Cardiac muscle cell (in vitro differentiated cells and primary cell): Measurements from ENCODE around the gene CFAP91. TPM values are rescaled to one million over a fixed set of nuclear protein-coding genes. Genes with fewer than 3 reads are reported as not detected.

Experiments used
- DNase-seq, 2 donors: peaks; one replicate each; pipeline versions ENCODE4 v3.0.0 to v3.0.0-alpha.2; 2010 to 2017; ENCODE audit warnings: low read depth in 1 of 2, low spot score in 1 of 2
- H3K27ac ChIP-seq: fragments of 200-600 bp; sonication (generic); 2 replicates; pipeline ENCODE4 v1.5.1; 2016
- H3K27me3 ChIP-seq: fragments of 200-600 bp; sonication (generic); 2 replicates; pipeline ENCODE4 v1.6.0; 2016; ENCODE audit warnings: control low read depth
- H3K36me3 ChIP-seq: fragments of 200-600 bp; sonication (generic); 2 replicates; pipeline ENCODE4 v1.5.1; 2016; ENCODE audit warnings: control low read depth
- H3K4me1 ChIP-seq: fragments of 200-600 bp; sonication (generic); 2 replicates; pipeline ENCODE4 v1.8.1; 2017; ENCODE audit warnings: low read depth, mild to moderate bottlenecking, mixed run types
- H3K4me3 ChIP-seq: fragments of 200-600 bp; sonication (generic); 2 replicates; pipeline ENCODE4 v1.5.1; 2016; ENCODE audit warnings: mild to moderate bottlenecking
- H3K9me3 ChIP-seq: fragments of 200-600 bp; sonication (generic); 2 replicates; pipeline ENCODE4 v1.5.1; 2017; ENCODE audit warnings: low read depth, mild to moderate bottlenecking, control low read depth
- CTCF ChIP-seq: IDR thresholded peaks from 2 replicates; pipeline ENCODE4 v1.5.1; 2012; ENCODE audit warnings: low read depth, mild to moderate bottlenecking, low read length
- polyA plus RNA-seq: library from polyadenylated mRNA; unstranded; fragments of >200 nt; fragmentation: Nextera tagmentation; extraction: Ambion mirVana; gene quantifications from 2 replicates; pipeline ENCODE4 v1.2.1, GENCODE V29; 2016
- total RNA-seq: library from RNA; depleted of rRNA; stranded (reverse); fragments of >200 nt; gene quantifications from 2 replicates; pipeline ENCODE4 v1.2.3, GENCODE V29; 2016

Gene CFAP91
- total and polyA plus RNA-seq, 2 experiments from 2014 or later: 0.92 to 1.4 TPM

DNA sequence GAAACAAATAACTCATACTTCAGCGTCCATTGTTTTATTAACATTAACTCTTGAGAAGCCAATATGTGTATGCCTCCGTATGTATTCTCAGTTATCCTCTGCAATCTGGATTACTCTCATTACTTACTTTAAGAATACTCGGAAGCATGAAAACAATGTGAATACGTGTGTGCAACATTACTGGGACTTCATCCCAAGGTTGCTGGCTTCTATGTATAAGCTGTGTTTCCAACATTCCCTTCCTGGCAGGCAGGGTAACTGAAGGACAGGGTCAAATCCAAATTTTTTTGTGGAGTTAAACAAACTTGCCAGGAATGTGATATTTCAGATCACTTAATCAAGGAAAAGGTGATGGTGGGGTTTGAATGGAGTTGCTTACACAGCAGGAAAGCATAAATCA, 44.5 kb downstream of the CFAP91 start:
- no peak for TF ChIP-seq CTCF
- Histone ChIP-seq H3K27me3 (no peaks in the 10 kb centered on the region), H3K27ac (no peak overlapping the region), H3K36me3 (no peaks in the 10 kb centered on the region), H3K4me3 (no peak overlapping the region), H3K4me1 (no peaks in the 10 kb centered on the region), H3K9me3 (no peaks in the 10 kb centered on the region)
- DNase-seq: no peak

DNA sequence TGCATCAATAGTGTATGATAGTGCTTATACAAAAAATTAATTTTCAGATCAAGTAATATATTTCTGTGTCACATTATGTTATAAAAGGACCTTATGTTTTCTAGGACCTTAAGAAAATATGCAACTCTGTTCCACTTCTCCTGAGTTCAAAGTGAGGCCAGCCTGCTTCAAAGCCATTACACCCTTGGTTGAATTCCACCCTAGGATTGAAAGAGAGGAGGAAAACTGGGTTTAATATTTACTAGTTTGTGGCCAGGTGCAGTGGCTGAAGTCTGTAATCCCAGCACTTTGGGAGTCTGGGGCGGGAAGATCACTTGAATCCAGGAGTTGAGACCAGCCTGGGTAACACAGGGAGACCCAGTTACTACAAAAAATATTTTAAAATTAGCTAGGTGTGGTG, 46.2 kb downstream of the CFAP91 start:
- Histone ChIP-seq H3K4me3 (no peak overlapping the region), H3K9me3 (no peaks in the 10 kb centered on the region), H3K4me1 (no peaks in the 10 kb centered on the region), H3K36me3 (no peaks in the 10 kb centered on the region), H3K27me3 (no peaks in the 10 kb centered on the region), H3K27ac (no peak overlapping the region)
- DNase-seq: no peak
- TF ChIP-seq CTCF: no peak

DNA sequence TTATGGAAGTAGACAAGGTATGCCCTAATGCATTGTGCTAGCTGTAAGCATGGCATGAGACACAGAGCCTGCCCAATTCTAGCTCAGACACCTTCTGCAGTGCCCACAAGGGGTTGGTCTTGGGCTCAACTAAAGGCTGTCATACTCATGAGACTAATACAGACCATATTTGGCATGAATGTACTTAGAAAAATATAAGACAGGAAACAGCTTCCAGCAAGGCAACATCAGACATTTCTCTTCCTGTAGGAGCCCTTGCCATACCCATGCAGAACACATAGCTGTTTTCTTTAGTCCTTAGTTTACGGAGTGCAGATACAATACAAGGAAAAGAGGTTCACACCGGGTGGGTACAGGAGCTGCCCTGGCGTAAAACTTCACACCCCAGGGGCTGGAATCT, 48.6 kb downstream of the CFAP91 start:
- Histone ChIP-seq H3K36me3 (no peaks in the 10 kb centered on the region), H3K9me3 (no peaks in the 10 kb centered on the region), H3K4me3 (no peak overlapping the region), H3K27me3 (no peaks in the 10 kb centered on the region), H3K4me1 (no peaks in the 10 kb centered on the region), H3K27ac (no peak overlapping the region)
- no peak for TF ChIP-seq CTCF
- no peak for DNase-seq

Other genes with a start within 250 kb of the CFAP91 start
- 42.9 and 48.8 TPM in 2 replicates for gene TMEM39A, start 239.4 kb upstream of the CFAP91 start, total RNA-seq
- gene TMEM39A, start 239.4 kb upstream of the CFAP91 start, polyA plus RNA-seq: 21.5 and 25.9 TPM in 2 replicates
- gene POGLUT1, start 234.1 kb upstream of the CFAP91 start, total RNA-seq: 11.0 and 12.5 TPM in 2 replicates
- 19.2 and 22.1 TPM in 2 replicates for gene POGLUT1, start 234.1 kb upstream of the CFAP91 start, polyA plus RNA-seq
- 106 and 110 TPM in 2 replicates for gene TIMMDC1, start 204.5 kb upstream of the CFAP91 start, total RNA-seq
- gene TIMMDC1, start 204.5 kb upstream of the CFAP91 start, polyA plus RNA-seq: 256 and 308 TPM in 2 replicates
- 0.28 and 0.39 TPM in 2 replicates for gene CD80, start 143.4 kb upstream of the CFAP91 start, total RNA-seq
- gene CD80, start 143.4 kb upstream of the CFAP91 start, polyA plus RNA-seq: not detected in 2 replicates
- 2.7 and 3.6 TPM in 2 replicates for gene ADPRH, start 123.5 kb upstream of the CFAP91 start, total RNA-seq
- gene ADPRH, start 123.5 kb upstream of the CFAP91 start, polyA plus RNA-seq: 4.8 and 5.6 TPM in 2 replicates
- gene PLA1A, start 105.1 kb upstream of the CFAP91 start, total RNA-seq: 0.07 TPM in 1 of 2 replicates, not detected in the other
- gene PLA1A, start 105.1 kb upstream of the CFAP91 start, polyA plus RNA-seq: 0.07 and 0.14 TPM in 2 replicates
- 180 and 214 TPM in 2 replicates for gene POPDC2, start 42.4 kb upstream of the CFAP91 start, total RNA-seq
- gene POPDC2, start 42.4 kb upstream of the CFAP91 start, polyA plus RNA-seq: 68.0 and 107 TPM in 2 replicates
- gene COX17, start 25.6 kb upstream of the CFAP91 start, total RNA-seq: 45.5 and 56.8 TPM in 2 replicates
- gene COX17, start 25.6 kb upstream of the CFAP91 start, polyA plus RNA-seq: 146 and 174 TPM in 2 replicates
- 0.06 TPM in 1 of 2 replicates, not detected in the other for gene NR1I2, start 79.1 kb downstream of the CFAP91 start, total RNA-seq
- gene NR1I2, start 79.1 kb downstream of the CFAP91 start, polyA plus RNA-seq: not detected in 2 replicates